ENCODE measurements around the gene MYOZ3. TPM values are rescaled to one million over a fixed set of nuclear protein-coding genes. Genes with fewer than 3 reads are reported as not detected.

The MYOZ3 gene
- total RNA-seq, 1 donor from 2014 or later: 2.6 TPM

DNA sequence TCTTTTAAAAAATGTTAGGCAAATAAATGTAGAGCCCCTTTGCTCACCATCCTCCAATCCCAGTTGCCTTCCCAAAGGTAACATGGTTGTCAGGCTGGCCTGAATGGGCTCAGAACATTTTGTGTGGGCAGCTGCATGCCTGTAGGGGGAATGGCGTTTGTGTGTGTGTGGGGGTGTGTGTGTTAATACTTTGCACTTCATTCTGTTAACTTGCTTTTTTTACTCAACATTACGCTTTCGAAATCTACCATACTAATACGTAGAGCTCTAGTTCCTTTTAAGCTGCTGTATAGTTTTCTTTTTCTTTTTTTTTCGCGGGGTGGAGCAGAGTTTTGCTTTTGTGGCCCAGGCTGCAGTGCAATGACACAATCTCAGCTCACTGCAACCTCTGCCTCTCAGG is 14.0 kb downstream of the MYOZ3 start:
- TF ChIP-seq, protein P1, sequence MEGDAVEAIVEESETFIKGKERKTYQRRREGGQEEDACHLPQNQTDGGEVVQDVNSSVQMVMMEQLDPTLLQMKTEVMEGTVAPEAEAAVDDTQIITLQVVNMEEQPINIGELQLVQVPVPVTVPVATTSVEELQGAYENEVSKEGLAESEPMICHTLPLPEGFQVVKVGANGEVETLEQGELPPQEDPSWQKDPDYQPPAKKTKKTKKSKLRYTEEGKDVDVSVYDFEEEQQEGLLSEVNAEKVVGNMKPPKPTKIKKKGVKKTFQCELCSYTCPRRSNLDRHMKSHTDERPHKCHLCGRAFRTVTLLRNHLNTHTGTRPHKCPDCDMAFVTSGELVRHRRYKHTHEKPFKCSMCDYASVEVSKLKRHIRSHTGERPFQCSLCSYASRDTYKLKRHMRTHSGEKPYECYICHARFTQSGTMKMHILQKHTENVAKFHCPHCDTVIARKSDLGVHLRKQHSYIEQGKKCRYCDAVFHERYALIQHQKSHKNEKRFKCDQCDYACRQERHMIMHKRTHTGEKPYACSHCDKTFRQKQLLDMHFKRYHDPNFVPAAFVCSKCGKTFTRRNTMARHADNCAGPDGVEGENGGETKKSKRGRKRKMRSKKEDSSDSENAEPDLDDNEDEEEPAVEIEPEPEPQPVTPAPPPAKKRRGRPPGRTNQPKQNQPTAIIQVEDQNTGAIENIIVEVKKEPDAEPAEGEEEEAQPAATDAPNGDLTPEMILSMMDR (conservative IDR thresholded peaks at IDR 0.05): no peak
- Mint-ChIP-seq H3K4me1 (no peaks in the 10 kb centered on the region), H3K9me3 (no peaks in the 10 kb centered on the region), H3K27ac (ENCODE audit: unreplicated experiment) (no peak overlapping the region), H3K27me3 (ENCODE audit: low read depth) (peaks cover 42% of the 10 kb centered on the region), H3K4me3 (peak overlapping the region; percentile 18), H3K36me3 (ENCODE audit: low read depth) (no peaks in the 10 kb centered on the region)
- no peak for DNase-seq (ENCODE audit: low read depth, low spot score)

DNA sequence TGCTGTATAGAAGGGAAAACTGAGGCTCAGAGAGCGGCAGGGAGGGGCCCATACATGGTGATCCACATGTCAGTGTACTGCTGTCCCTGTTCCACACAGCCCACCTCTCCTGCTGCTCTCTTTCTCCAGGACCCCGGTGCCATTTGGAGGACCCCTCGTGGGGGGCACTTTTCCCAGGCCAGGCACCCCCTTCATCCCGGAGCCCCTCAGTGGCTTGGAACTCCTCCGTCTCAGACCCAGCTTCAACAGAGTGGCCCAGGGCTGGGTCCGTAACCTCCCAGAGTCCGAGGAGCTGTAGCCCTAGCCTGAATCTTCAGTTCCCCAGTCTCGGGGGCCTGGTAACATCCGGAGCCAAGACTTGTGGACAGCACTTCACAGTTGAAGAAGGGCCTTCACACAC is 15.5 kb downstream of the MYOZ3 start:
- Mint-ChIP-seq H3K4me1 (no peaks in the 10 kb centered on the region), H3K27me3 (ENCODE audit: low read depth) (peaks cover 28% of the 10 kb centered on the region), H3K27ac (ENCODE audit: unreplicated experiment) (no peak overlapping the region), H3K9me3 (no peaks in the 10 kb centered on the region), H3K4me3 (no peak overlapping the region), H3K36me3 (ENCODE audit: low read depth) (no peaks in the 10 kb centered on the region)
- TF ChIP-seq, protein P1 (conservative IDR thresholded peaks at IDR 0.05): no peak
- DNase-seq (ENCODE audit: low read depth, low spot score): no peak

DNA sequence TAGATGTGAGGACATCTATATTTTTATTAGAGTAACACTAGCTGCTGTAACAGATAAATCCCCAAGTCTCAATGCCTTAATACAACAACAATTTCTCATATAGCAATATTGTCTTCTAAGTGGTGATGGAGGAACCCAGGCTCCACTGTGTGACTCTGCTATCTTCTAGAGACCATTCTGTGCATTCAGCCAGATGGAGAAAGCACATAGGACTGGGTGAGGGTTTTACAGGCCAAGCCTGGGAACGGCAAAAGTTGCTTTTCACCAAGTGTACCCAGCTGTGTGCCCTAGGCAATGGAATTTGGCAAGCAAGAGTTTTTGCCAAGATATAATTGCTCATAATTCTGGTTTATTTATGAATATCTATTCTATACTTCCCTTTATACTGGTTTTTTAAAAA is 28.1 kb downstream of the MYOZ3 start:
- no peaks in the 10 kb centered on the region for H3K27me3 Mint-ChIP-seq (ENCODE audit: low read depth)
- H3K36me3 Mint-ChIP-seq (ENCODE audit: low read depth): peaks cover 6% of the 10 kb centered on the region
- TF ChIP-seq, protein P1 (conservative IDR thresholded peaks at IDR 0.05): no peak
- no peak for DNase-seq (ENCODE audit: low read depth, low spot score)
- H3K9me3 Mint-ChIP-seq: no peaks in the 10 kb centered on the region
- H3K4me3 Mint-ChIP-seq: no peak overlapping the region
- H3K27ac Mint-ChIP-seq (ENCODE audit: unreplicated experiment): no peak overlapping the region
- no peaks in the 10 kb centered on the region for H3K4me1 Mint-ChIP-seq

- Mint-ChIP-seq H3K36me3 (ENCODE audit: low read depth) (peaks cover 6% of the 10 kb centered on the region), H3K27me3 (ENCODE audit: low read depth) (no peaks in the 10 kb centered on the region), H3K9me3 (no peaks in the 10 kb centered on the region)
These were observed 29.7 kb downstream of the MYOZ3 start for GRCh38 chr5:150690760-150691159.

GRCh38 chr5:150692276-150692675 is 31.2 kb downstream of the MYOZ3 start:
- no peaks in the 10 kb centered on the region for H3K4me1 Mint-ChIP-seq
- no peaks in the 10 kb centered on the region for H3K9me3 Mint-ChIP-seq
- DNase-seq (ENCODE audit: low read depth, low spot score): no peak
- TF ChIP-seq, protein P1 (conservative IDR thresholded peaks at IDR 0.05): no peak
- H3K27ac Mint-ChIP-seq (ENCODE audit: unreplicated experiment): no peak overlapping the region
- no peaks in the 10 kb centered on the region for H3K27me3 Mint-ChIP-seq (ENCODE audit: low read depth)
- H3K36me3 Mint-ChIP-seq (ENCODE audit: low read depth): peaks cover 10% of the 10 kb centered on the region
- H3K4me3 Mint-ChIP-seq: no peak overlapping the region

More at GRCh38 chr5:150690760-150691159, 29.7 kb downstream of the MYOZ3 start:
- DNase-seq (ENCODE audit: low read depth, low spot score): no peak
- Mint-ChIP-seq H3K4me3 (no peak overlapping the region), H3K27ac (ENCODE audit: unreplicated experiment) (no peak overlapping the region), H3K4me1 (no peaks in the 10 kb centered on the region)
- TF ChIP-seq, protein P1 (conservative IDR thresholded peaks at IDR 0.05): no peak

GRCh38 chr5:150694612-150695011 is 33.6 kb downstream of the MYOZ3 start:
- no peaks in the 10 kb centered on the region for H3K9me3 Mint-ChIP-seq
- H3K27ac Mint-ChIP-seq (ENCODE audit: unreplicated experiment): no peak overlapping the region
- H3K4me1 Mint-ChIP-seq: no peaks in the 10 kb centered on the region
- peaks cover 7% of the 10 kb centered on the region for H3K36me3 Mint-ChIP-seq (ENCODE audit: low read depth)
- no peaks in the 10 kb centered on the region for H3K27me3 Mint-ChIP-seq (ENCODE audit: low read depth)
- TF ChIP-seq, protein P1 (conservative IDR thresholded peaks at IDR 0.05): no peak
- DNase-seq (ENCODE audit: low read depth, low spot score): no peak
- H3K4me3 Mint-ChIP-seq: no peak overlapping the region

Data from neural crest cell (in vitro differentiated cells).